ENCODE data around the gene TERT. TPM values are rescaled to one million over a fixed set of nuclear protein-coding genes. Genes with fewer than 3 reads are reported as not detected.

The TERT gene
- total and polyA plus RNA-seq, 2 of the 8 experiments (the other 6 are each of a cell fraction or from before 2014, with no cell fraction given), result 13.1 to 23.1 TPM

DNA sequence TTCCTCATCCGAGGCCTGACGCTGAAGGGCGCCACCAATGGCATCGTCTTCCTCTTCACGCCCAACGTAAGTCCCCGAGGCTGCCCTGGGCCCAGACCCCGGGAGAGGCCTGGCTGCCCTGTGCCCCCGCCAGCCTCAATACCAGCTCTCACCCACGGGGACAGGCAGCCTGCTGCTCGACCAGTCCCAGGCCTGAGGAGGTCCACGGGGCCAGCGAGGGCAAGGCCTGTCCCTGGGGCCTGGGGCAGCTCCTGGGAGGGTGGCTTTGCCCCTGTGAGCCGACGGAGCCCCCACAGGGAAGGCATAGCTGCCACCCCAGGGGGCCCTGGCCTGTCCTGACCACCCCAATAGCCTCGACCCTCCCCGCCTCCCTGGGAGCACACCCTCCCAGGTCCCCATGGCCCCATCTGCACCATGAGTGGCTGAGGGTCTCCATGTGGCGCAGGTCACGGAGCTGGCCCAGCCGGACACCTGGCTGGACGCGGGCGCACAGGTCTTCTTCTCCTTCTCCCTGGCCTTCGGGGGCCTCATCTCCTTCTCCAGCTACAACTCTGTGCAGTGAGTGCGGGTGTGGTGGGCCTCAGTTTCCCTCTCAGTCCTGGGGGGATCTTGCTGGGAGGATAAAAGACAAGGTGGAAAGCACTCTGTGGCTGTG, 81.2 kb downstream of the TERT start (continued):
- TF ChIP-seq CHD2 (IDR thresholded peaks at IDR 0.05; ENCODE audit: low read length) (no peak), JUN (IDR thresholded peaks at IDR 0.05; ENCODE audit: low read depth, low read length) (no peak), TBP (IDR thresholded peaks at IDR 0.05; ENCODE audit: low read depth, low read length) (no peak), MAFK (IDR thresholded peaks at IDR 0.05; ENCODE audit: low read depth, low read length) (no peak)
